NCI-H1694 (cell line): Measurements from ENCODE around the gene EPB41L4A.
"Not testable (repeated sequence)": the region's sequence is repeated elsewhere in the genome, so short reads cannot be mapped to it uniquely, and the experiment has no call there.

Experiments used
- DNase-seq: peaks from one replicate; lab custom pipeline; 2025; lab: John Stamatoyannopoulos, UW

The EPB41L4A gene

DNA sequence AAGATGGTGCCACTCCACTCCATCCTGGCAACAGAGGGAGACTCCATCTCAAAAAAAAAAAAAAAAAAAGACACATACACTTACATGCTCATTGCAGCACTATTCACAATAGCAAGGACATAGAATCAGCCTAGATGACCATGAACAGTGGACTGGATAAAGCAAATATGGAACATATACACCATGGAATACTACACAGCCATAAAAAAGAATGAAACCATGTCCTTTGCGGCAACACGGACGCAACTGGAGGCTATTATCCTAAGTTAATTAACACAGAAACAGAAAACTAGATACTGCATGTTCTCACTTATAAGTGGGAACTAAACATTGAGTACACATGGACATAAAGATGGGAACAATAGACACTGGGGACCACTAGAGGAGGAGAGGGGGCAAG lies 210.9 kb downstream of the EPB41L4A start:
- not testable (repeated sequence) for DNase-seq

DNA sequence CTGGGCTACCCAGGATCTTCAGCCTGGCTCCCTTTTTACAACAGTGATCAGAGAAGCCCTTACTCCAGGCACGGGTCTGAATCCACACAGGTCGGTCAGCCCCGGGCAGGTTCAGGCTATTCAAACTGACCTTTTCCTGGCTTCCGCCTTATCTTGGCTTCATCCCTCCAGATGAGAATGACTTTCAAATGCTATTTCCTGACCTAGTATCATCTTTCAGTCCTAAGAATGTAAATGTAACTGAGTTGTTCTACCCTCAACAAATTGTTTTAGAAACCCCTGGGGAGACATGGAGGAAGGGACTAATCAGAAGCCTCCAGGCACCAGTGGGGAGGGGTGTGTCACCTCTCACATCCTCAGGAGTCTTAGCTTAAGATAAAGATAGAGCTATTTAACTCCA lies 213.2 kb downstream of the EPB41L4A start:
- DNase-seq = no peak

- no peak for DNase-seq
These were observed 215.8 kb downstream of the EPB41L4A start for GRCh38 chr5:112203229-112203628.

DNA sequence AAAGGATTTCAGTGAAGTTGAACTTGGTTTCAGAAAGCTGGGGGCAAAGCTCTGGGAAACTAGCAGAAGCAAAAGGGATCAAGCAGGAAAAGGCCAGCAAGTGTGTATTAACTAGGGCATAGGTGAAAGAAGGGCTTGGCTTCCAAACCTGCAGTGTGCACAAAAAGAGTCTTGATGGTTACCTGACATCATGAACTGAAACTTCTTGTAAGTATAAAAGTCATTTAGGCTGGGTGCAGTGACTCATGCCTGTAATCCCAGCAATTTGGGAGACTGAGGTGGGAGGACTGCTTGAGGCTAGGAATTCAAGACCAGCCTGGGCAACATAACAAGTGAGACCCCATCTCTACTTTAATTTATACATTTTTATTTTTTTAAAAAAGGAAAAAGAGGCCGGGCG lies 216.4 kb downstream of the EPB41L4A start:
- no peak for DNase-seq

- DNase-seq = no peak
These were observed 217.9 kb downstream of the EPB41L4A start for GRCh38 chr5:112201141-112201540.

GRCh38 chr5:112200131-112200530 lies 218.9 kb downstream of the EPB41L4A start:
- no peak for DNase-seq

DNA sequence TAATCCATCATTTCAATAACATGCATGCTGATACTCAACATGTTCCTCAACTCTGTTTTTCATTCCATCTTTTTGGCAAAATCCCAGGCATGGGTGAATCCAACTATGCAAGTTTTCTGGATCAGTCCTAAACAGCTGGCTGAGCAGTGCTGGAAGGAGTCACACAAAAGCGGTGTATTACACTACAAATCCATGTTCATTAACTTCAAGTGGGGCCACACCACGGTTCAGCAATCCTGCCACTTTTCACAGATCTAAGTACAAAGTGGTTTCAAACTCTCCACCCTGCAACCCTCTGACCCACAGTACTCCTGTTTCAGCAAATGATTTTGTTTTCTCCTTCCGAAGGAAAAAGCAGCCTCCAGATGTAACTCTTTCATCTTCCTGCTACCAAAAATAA lies 222.5 kb downstream of the EPB41L4A start:
- no peak for DNase-seq

DNA sequence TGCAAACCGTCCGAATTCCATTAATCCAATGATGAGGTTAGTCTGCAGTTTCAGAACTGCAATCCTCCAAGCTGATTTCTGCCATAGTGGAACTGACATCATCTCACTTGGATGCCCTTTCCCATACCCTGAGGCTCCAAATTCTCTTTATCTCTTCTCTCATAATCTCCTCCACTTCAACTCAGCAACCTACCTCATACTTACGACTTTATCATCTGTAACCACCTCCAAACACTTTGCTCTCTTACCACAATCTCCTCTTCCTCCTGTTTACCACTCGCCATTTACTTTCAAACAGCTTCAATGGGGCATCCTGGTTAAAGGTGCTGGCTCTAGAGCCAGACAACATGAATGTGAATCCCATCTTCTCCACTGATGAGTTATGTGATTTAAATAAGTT lies 223.2 kb downstream of the EPB41L4A start:
- no peak for DNase-seq

DNA sequence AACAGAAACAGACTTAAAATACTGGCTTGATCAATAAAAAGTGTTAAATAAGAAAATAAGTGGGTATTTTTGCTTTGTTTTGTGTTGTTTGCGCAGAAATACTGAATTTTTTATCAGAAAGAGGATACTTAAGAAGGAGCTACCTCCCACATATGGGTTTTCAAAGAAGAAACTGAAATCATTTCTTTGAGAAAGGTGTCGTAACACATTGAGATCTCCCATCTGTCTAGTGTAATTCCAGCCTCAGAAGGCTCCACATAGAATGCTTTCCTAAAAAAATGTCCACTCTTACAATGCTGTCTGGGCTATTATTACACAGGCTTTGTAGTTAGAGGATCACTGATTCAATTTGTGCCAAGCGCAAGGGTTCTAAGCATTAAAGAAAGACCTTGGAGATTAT lies 226.2 kb downstream of the EPB41L4A start:
- no peak for DNase-seq

DNA sequence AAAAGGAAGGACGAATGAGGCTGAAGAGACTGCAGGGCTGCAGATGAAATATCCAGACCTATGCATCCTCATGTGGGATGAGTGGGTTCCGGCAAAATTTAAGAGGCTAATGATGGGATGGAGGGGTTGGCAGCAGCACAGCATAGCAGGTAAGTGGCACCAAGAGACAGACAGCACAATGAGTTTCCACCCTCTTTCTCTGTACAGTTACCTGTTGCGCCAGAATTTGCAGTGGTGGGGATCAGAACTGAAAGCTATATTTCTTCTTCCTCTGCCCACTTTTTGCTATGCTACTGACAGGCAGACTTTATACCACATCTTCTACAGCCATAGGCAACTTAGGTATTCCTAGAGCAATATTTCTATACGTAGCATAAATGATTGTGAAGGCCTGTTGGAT lies 227.0 kb downstream of the EPB41L4A start:
- DNase-seq = no peak

GRCh38 chr5:112189391-112189790 lies 229.7 kb downstream of the EPB41L4A start:
- DNase-seq = no peak

DNA sequence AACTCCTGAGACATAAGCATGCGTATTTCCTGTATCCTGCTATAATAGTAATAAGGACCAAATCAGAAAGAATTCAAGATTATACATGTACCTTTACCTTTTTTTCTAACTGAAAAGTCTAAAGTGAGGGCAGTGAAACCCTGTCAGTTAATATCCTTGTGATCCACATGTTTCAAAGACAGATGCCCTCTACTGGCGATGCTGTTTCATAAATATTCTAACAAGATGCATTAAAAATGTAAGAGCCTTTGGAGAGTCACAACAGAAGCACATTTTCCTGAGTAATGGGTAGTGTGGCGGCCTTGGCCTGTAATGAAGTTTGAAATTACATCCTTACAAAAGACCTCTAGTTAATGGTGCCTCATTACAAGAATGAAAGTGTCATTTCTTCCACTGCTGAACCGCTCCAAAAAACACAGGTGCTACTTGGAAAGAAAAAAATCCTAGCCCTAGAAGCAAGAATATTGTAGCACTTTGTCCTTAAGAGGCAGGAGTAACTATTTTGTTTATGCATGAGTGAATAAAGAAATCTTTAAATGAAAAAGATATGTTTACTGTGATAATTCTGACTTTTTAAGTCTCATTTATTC lies 232.6 kb downstream of the EPB41L4A start:
- peak; percentile 48 for DNase-seq

GRCh38 chr5:112183874-112184273 lies 235.2 kb downstream of the EPB41L4A start:
- no peak for DNase-seq

DNA sequence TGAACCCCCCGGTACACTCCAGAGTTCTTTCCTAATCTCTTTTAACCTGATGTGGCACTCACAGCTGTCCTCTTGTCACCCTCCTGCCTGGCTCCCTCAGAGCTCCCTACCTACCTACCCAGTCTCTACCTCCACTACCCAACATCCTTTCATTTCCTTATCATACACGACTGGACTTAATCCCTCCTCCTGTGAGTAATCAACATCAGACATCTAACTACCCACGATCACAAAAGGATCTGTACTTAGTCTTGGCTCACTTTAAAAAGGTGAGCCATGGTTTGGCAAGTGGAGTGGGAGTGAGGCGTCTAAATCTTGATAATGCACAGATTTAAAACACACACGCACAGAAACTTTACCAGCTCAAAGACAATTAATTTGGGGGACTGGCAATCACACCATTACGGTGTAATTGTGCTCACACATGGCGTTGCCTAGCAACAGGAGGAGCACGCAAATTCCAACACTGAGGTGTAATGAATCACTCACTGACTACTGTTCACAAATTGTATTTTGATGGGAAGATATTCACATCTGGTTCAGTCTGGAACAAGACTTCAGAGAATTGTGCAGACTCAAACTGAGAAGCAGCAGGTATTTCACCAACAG lies 235.9 kb downstream of the EPB41L4A start:
- DNase-seq = no peak

- DNase-seq = no peak
These were observed 239.8 kb downstream of the EPB41L4A start for GRCh38 chr5:112179290-112179689.

GRCh38 chr5:112174959-112175594 lies 244.0 kb downstream of the EPB41L4A start:
- peak; percentile 46 for DNase-seq

DNA sequence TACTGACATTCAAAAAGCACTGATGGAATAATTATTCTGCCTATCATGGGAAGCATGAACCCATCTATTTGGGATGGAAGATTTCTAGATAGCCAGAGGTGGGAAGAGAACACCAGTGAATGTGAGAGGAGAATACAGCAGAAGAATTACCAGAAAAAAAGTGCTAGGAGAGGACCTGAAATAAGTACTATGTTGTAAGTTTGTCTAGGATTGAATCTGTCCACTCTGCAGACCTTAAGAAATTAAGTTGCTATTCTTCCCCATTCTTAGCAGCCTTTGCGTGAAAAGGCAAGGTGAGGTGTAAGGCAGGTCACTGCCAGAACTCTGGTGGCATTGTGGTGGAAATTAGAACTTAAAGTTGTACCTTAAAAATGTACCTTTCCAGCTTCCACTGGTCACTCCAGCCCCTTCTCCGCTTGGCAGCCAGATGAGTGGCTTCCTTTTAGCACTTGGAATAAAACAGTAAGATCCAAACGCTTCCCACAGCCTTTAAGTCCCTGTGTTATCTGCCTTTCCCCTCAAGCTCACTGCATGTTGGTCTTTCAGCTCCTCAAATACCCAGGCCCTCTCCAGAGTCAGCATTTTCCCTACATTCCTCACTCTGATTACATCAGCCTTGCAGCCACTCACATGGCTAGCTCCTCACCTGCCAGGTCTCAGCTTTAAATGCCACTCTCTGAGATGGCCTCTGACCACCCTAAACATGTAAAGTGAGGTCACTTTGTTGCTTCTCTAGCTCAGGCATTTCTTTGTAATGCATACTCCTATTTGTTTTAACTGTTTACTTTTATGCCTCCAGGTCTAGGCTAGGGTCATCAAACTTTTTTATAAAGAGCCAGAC lies 253.0 kb downstream of the EPB41L4A start:
- no peak for DNase-seq

GRCh38 chr5:112165399-112165798 lies 253.7 kb downstream of the EPB41L4A start:
- no peak for DNase-seq

DNA sequence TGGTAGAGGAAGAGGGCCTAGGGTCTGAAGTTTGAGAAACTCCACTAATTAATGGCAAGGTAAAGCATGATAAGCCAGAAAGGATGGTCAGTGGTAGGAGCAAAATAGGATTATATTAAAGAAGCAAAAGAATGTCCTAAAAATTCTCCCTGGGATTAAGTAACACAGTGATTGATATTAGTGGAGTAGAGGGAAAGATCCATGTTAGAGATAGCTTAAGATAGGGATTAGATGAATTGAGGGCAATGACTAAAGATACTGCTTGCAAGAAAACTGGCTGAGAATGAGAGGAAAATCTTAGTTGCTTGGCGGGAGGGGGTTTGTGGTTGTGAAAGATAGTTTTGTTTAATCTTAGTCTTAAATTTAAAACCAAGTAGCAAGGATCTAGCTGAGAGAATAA lies 255.6 kb downstream of the EPB41L4A start:
- DNase-seq = no peak

DNA sequence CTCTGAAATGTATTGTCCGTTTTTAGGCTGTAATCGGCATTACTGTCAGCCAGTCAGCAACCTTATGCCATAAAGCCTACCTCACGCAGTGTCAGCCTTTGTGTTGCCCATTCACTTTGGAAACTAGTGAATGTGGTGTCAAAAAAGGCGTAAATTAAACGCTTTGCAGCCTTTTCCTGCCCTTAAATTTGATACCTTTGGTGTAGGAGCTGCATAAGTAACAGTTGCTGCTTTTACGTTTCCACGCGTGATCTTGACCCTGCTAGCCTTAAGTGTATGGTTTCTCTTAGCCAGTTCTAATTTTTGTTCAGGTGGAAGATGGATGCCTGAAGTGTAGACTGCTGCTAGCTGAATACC lies 257.7 kb downstream of the EPB41L4A start:
- DNase-seq = no peak

DNA sequence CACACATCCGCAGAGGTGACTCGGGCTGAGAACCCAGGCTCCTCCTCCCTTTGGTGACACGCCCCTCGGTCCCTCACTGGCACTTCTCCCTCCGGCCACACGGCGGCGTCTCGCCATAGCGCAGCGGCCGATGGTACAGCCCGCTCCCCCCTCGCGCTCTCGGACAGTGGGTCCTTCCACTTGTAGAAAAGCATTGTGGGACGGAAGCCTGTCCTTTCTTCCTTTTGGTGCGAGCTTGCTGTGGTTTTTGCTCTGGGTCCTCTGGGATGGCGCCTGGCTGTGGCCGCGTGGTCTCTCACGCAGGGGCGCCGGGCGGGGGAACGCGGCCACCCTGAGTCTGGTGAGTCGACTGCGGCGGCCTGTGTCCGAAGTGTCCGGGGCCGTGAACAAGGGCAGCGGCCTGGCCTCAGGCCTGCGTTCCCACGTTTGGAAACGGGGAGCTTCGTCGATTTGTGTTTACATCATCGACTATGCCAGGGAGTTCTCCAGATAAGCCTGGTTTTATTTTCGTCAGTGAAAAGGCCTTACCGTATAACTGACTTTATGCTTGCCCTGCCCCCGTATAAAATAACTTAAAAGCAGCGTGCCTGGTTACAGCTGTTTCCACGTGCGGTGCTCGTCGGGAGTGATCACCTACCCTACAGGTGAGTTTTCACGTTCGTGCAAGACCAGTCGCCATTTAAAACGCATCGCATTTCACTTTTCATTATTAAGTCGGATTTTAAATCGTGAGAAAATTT lies 258.3 kb downstream of the EPB41L4A start:
- DNase-seq = peak; percentile 77

DNA sequence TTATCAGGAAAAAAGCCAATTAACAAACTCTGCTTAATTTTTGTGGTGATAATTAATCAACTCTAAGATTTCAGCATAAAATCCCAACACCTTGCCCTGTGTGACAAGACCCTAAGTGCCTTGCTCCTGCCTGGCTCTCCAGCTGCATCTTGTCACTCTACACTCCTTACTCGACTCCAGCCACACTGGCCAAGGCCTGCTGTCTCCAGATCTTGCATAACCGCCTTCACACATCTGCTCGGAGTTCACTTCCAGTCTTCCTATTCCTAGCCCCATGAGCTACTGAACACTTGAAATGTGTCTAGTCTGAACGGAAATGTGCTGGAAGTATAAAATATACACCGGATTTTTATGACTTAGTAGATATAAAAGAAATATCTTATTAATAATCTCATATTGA lies 259.6 kb downstream of the EPB41L4A start:
- DNase-seq = no peak
